Measurements from ENCODE around the gene PLPPR3. TPM values are rescaled to one million over a fixed set of nuclear protein-coding genes. Genes with fewer than 3 reads are reported as not detected.

Gene PLPPR3
- total RNA-seq, 1 experiment from 2014 or later, result 57.9 TPM

- Histone ChIP-seq H3K27ac (ENCODE audit: insufficient read length, low read depth, low read length) (no peak overlapping the region), H3K14ac (ENCODE audit: insufficient read depth, low read length) (no peak overlapping the region), H3K18ac (ENCODE audit: insufficient read length, low read depth, low read length) (no peak overlapping the region), H4K20me1 (ENCODE audit: control insufficient read depth, insufficient read depth, insufficient read length) (no peaks in the 10 kb centered on the region), H3K56ac (ENCODE audit: insufficient read length, low read depth, low read length) (no peak overlapping the region), H3K9me3 (ENCODE audit: control insufficient read depth, low read depth, low read length) (no peaks in the 10 kb centered on the region), H3K4ac (ENCODE audit: low read depth, low read length) (no peak overlapping the region), H3K4me1 (ENCODE audit: insufficient read depth, low read length) (no peaks in the 10 kb centered on the region), H3K23ac (ENCODE audit: insufficient read length, low read depth, low read length) (no peak overlapping the region), H2AK5ac (ENCODE audit: insufficient read length, low read length) (no peak overlapping the region), H3K79me2 (ENCODE audit: insufficient read depth, low read length) (no peaks in the 10 kb centered on the region), H3K79me1 (ENCODE audit: insufficient read depth, low read depth, low read length, poor library complexity, severe bottlenecking) (no peaks in the 10 kb centered on the region), H3K9ac (ENCODE audit: extremely low read depth, insufficient read length, low read length) (no peak overlapping the region), H2BK15ac (ENCODE audit: low read depth, low read length) (no peak overlapping the region), H2AFZ (ENCODE audit: low read length) (no peak overlapping the region), H2BK12ac (ENCODE audit: insufficient read length, low read depth, low read length) (no peak overlapping the region), H3K27me3 (ENCODE audit: insufficient read depth, low read length) (no peaks in the 10 kb centered on the region), H3K23me2 (ENCODE audit: insufficient read length, low read depth, low read length, poor library complexity, severe bottlenecking) (no peaks in the 10 kb centered on the region), H4K5ac (ENCODE audit: insufficient read length, low read depth, low read length) (no peak overlapping the region), H2BK120ac (ENCODE audit: low read depth, low read length, poor library complexity, severe bottlenecking) (no peak overlapping the region), H3T11ph (ENCODE audit: low read length) (no peak overlapping the region), H3K4me2 (ENCODE audit: insufficient read depth, insufficient read length, low read length) (no peak overlapping the region), H4K8ac (replicated peaks; ENCODE audit: insufficient read length, low read depth, low read length) (no peak overlapping the region), H4K91ac (ENCODE audit: insufficient read length, low read depth, low read length) (no peak overlapping the region), H2BK20ac (ENCODE audit: low read depth, low read length, poor library complexity, severe bottlenecking) (no peak overlapping the region), H2BK5ac (ENCODE audit: insufficient read length, low read length) (no peak overlapping the region)
- peaks cover 20 to 39% (median 30%) of the 10 kb centered on the region in 3 experiments for H3K36me3 Mint-ChIP-seq (ENCODE audit: insufficient read depth in 1 of 3, low read depth in 3 of 3)
- H3K4me3 Mint-ChIP-seq, result no peak overlapping the region
- H3K9me3 Mint-ChIP-seq, result peaks cover 3 to 4% of the 10 kb centered on the region in 2 experiments; a peak in 4 of 5 replicates
- H3K4me1 Mint-ChIP-seq, result peaks cover 8 to 27% of the 10 kb centered on the region in 2 experiments
- no peak for DNase-seq
- no peak for TF ChIP-seq CTCF (conservative IDR thresholded peaks at IDR 0.05)
- H3K27ac Mint-ChIP-seq, result no peak overlapping the region
- peaks cover 8% of the 10 kb centered on the region; the same call in 1 of the 2 replicates for H3K27me3 Mint-ChIP-seq (ENCODE audit: low read depth)
- no CpG with 5 or more reads among the region's 38 CpGs for WGBS (ENCODE audit: extremely low coverage, insufficient read length, low lambda C conversion rate)
Measured at GRCh38 chr19:866769-867300, 45.1 kb upstream of the PLPPR3 start.

Measured in H9 (cell line).